ENCODE results near the gene SLC19A1.

The SLC19A1 gene

DNA sequence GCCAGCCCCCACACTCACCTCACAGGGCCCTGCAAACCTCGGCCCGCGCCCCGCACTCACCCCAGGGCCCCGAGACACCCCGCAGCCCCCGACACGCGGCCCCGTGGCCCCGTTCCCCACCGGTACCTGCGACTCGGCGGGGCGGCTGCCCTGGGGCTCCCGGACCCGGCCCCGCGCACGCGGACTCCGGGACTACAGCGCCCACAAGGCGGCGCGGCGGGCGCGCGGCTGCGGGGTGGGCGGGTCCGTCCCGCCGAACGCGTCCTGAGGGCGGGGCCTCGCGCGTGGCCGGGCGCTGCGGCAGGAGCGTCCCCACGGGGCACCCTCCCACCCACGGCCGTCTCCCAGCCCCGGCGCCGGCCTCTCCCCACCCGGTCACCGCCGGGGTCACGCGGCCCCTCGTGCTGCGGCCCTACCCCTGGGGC, at the start of gene SLC19A1:
Gene SLC19A1 (minus strand): TSS at position 199 of the 425 bp plus-strand sequence. CDS start 4,481 bp downstream, outside the sequence.
- DNase-seq = peak; percentile 21

DNA sequence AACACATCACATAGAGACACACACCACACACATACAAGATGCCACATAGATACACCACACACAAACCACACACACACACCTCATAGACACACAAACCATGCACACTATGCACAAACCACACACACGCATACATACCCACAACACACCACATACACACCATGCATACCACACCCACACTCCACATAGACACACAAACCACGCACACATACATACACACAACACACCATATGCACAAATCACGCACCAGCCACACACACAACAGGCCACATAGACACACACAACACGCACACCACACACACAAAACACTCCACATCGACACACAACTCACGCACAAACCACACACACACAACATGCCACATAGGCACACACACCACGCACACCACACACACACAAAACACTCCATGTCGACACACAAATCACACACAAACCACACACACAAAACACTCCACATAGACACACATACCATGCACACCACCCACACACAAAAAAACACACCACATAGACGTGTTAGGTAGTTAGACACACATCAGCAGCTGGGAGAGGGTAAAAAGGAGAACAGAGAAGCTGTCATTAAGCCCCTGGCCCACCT, 49.5 kb upstream of the SLC19A1 start:
- no peak for DNase-seq

- DNase-seq = no peak
These were observed 48.7 kb upstream of the SLC19A1 start for GRCh38 chr21:45590726-45591618.

DNA sequence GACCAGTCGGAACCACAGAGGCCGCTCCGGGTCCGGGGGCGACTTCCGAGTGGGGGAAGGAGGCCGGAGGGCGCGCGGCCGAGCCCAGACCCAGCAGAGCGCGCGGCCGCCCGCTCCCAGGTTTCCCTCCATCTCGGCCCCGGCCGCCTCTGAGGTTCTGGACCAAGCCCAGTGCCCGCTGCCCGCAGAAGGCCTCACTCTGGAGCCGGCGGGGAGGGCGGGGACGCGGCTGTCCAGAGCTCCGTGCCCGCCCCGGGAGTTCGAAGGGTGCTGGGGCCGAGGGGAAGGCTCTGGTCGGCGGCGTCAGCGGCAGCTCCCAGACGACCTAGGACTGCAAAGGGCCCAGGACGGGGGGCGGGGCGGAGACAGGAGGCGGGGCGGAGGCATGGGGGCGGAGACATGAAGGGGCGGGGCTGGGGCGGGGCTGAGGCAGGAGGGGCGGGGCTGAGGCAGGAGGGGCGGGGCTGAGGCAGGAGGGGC, 48.0 kb upstream of the SLC19A1 start:
- DNase-seq = no peak

GRCh38 chr21:45589686-45590245, 47.5 kb upstream of the SLC19A1 start:
- no peak for DNase-seq

GRCh38 chr21:45588871-45589491, 46.7 kb upstream of the SLC19A1 start:
- no peak for DNase-seq

GRCh38 chr21:45588086-45588825, 46.0 kb upstream of the SLC19A1 start:
- no peak for DNase-seq

DNA sequence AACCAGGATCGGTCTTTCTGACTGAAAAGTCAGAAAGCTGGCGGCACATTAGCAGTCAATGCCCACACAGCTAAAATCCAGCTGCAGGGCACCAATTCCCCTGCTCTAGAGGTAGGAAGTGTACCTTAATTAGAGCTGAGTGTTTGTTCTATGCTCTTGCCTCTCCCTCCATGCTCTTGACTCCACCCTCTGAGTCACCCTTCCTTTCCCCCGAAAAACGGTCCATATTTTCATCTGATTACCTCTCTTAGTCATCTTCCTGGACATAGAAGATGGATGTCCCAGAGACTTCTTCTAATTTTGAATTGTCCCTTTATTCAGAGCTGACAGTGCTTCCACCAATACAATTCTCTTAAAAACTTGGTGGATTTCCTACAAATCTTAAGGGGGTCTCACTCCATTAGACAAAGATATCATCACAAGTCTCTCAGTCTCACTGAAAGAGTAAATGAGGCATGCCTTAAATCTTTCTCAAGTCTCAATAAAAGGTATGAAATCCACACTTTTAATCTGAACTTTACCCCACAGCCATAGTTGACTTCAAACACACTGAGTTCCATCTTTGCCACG, 44.1 kb upstream of the SLC19A1 start:
- no peak for DNase-seq

GRCh38 chr21:45584786-45585185, 42.5 kb upstream of the SLC19A1 start:
- no peak for DNase-seq

- DNase-seq = no peak
These were observed 41.7 kb upstream of the SLC19A1 start for GRCh38 chr21:45583831-45584509.

- DNase-seq = no peak
These were observed 39.9 kb upstream of the SLC19A1 start for GRCh38 chr21:45582128-45582527.

- no peak for DNase-seq
These were observed 39.1 kb upstream of the SLC19A1 start for GRCh38 chr21:45581322-45581712.

- DNase-seq = no peak
These were observed 38.5 kb upstream of the SLC19A1 start for GRCh38 chr21:45580576-45581321.

DNA sequence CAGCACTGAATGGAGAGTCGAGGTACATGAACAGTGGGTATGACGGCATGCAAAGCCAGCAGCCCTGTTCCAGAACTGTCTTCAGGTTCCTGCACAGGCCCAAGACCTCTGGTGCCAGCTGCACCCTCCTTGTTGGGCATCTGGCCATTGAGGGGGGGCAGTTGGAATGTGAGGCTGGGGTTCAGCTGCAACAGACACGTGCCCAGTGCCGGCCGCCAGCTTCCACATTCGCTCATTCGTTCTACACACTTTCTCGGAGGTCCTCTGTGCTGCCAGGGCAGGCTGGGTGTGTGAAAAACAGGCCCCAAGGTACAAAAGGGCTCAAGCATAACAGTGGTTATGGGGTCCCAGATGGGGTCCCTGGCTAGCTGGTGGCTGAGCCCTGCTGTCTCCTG, 37.9 kb upstream of the SLC19A1 start:
- no peak for DNase-seq

DNA sequence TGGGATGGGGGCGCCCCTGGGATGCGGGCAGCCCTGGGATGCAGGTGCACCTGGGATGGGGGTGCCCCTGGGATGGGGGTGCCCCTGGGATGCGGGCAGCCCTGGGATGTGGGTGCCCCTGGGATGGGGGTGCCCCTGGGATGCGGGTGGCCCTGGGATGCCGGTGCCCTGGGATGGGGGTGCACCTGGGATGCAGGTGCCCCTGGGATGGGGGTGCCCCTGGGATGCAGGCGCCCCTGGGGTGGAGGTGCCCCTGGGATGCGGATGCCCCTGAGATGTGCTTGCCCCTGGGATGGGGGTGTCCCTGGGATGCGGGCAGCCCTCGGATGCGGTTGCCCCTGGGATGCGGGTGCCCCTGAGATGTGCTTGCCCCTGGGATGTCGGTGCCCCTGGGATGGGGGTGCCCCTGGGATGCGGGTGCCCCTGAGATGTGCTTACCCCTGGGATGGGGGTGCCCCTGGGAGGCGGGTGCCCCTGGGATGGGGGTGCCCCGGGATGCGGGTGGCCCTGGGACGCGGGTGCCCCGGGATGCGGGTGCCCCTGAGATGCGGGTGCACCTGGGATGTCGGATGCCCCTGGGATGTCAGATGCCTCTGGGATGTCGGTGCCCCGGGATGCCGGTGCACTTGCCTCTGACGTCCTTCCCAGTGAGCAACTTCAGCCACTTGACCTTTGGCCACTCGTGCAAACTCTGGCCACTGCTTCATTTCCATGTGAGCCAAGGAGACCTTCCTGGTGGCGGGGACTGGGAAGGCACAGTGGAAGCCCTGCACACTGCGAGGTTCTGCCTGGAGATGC, 37.3 kb upstream of the SLC19A1 start:
- DNase-seq = no peak

DNA sequence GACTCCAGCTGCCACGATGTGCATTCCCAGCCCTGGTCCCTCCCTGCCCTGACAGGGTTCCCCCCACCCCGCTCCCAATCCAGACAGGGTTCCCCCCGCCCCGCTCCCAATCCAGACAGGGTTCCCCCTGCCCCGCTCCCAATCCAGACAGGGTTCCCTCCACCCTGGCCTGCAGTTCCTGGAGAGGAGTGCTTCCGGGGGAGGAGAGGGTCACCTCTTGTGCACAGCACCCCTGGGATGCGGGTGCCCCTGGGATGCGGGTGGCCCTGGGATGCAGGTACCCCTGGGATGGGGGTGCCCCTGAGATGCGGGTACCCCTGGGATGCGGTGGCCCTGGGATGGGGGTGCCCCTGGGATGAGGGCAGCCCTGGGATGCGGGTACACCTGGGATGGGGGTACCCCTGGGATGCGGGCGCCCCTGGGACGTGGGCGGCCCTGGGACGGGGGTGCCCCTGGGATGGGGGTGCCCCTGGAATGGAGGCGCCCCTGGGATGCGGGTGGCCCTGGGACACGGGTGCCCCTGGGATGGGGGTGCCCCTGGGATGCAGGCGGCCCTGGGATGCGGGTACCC, 36.7 kb upstream of the SLC19A1 start:
- no peak for DNase-seq

DNA sequence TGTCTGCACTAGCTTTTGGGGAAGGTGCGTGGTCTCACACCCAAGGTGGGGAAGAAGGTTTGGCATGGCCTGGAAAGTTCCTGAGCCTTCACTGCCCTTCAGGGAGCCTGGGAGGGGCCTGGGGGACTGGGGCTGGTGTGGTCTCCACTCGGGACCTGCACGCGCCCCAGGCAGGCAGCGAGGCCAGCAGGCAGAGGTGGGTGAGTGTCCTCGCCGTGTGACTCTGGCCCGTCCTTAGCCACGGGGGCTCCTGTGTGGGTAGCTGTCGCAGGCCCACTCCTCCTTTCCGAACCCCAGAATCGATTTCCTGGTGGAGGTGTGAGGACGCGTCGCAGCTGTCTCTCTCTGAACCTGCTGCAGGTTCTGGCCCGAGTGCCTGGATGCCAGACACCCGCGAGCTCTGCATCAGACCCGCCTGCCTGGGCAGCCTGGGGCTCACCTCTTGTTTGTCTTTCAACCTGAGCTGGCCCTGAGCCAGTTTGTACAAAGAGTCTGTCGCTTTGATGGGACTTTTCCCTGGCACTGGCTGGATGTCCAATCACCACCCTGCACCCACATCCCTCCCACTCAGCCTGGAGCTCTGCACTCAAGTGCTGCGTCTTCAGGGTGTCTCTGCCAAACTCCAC, 36.0 kb upstream of the SLC19A1 start:
- DNase-seq = peak; percentile 84

DNA sequence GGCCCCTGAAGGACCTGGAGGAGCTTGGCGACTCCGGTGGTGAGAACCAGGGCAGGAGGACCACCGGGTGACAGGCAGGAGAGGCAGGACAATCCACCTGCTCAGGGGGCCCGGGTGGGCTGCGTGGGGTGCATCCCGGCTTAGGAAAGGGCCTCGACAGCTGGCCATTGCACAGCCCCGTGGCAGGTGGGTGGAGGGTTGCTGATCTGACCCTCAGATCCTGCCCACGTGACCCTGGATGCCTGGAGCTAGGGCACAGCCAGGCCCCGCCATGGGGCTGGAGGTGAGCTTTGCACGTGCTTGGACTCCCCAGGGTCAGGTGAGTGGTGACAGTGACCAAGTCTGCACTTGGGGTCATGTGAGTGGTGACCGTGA, 35.5 kb upstream of the SLC19A1 start:
- DNase-seq = no peak
